Measurements from ENCODE around the gene MARK2. TPM values are rescaled to one million over a fixed set of nuclear protein-coding genes. Genes with fewer than 3 reads are reported as not detected.
A peak's percentile ranks its signal among the peaks of the same experiment; 100 is the strongest.

The MARK2 gene
- total RNA-seq, 6 experiments from 2014 or later = 26.4 to 29.9 (median 27.9) TPM

DNA sequence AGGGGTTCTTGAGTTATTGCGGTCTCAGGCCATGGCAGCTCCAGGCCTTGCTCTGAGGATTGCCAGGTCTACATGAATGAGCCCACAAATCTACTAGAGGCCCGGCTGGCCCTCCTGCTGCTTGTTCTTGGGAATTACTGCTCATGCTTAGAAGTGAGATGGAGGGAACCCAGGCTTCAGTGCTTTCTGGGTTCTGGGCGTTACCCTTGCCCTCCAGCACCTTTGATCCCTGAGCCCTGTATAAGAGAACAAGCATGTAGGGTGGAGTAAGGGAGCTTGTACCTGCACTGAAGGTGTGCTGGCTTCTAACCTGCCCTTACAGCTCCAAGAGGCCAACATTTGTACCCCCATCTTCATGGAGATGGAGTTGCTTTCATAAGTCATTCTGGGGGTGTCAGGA is 103.9 kb downstream of the MARK2 start:
- no peaks in the 10 kb centered on the region for H3K9me3 Mint-ChIP-seq

DNA sequence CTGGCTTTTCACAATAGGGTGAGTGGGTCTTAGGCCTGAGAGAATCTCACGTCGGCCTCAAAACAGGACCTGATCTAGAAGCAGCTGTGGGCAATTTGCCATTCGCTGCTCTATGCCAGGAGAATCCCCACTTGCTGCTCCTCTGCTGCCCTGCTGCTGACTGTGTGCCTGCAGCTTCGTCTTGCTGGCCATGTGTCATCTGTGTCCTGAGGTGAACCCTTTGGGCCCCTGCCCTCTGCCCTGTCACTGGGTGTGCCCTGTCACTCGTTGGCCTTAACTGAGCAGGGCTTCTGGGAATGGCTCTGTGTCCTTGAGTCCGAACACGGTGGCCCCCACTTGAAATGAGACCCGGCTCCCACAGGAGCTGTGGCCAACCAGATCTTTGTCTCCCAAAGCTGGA is 106.1 kb downstream of the MARK2 start:
- Mint-ChIP-seq H3K27me3 (ENCODE audit: insufficient read depth) (peaks cover 2% of the 10 kb centered on the region; the same call in 1 of the 2 replicates), H3K27ac (peak overlapping the region; percentile 58; the same call in 1 of the 2 replicates), H3K36me3 (ENCODE audit: low read depth) (peaks cover 9% of the 10 kb centered on the region; the same call in 1 of the 2 replicates), H3K9me3 (no peaks in the 10 kb centered on the region), H3K4me1 (ENCODE audit: low read depth) (peaks cover 40% of the 10 kb centered on the region), H3K4me3 (no peak overlapping the region; the same call in 1 of the 2 replicates)
- TF ChIP-seq, protein P1, sequence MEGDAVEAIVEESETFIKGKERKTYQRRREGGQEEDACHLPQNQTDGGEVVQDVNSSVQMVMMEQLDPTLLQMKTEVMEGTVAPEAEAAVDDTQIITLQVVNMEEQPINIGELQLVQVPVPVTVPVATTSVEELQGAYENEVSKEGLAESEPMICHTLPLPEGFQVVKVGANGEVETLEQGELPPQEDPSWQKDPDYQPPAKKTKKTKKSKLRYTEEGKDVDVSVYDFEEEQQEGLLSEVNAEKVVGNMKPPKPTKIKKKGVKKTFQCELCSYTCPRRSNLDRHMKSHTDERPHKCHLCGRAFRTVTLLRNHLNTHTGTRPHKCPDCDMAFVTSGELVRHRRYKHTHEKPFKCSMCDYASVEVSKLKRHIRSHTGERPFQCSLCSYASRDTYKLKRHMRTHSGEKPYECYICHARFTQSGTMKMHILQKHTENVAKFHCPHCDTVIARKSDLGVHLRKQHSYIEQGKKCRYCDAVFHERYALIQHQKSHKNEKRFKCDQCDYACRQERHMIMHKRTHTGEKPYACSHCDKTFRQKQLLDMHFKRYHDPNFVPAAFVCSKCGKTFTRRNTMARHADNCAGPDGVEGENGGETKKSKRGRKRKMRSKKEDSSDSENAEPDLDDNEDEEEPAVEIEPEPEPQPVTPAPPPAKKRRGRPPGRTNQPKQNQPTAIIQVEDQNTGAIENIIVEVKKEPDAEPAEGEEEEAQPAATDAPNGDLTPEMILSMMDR (IDR thresholded peaks at IDR 0.05) = no peak
- DNase-seq = no peak

More for the DNA sequence above, 103.9 kb downstream of the MARK2 start:
- no peak overlapping the region for H3K4me3 Mint-ChIP-seq
- TF ChIP-seq, protein P1 (IDR thresholded peaks at IDR 0.05) = no peak
- no peak overlapping the region for H3K27ac Mint-ChIP-seq
- no peak for DNase-seq
- H3K36me3 Mint-ChIP-seq (ENCODE audit: low read depth) = peaks cover 9% of the 10 kb centered on the region; the same call in 1 of the 2 replicates
- H3K4me1 Mint-ChIP-seq (ENCODE audit: low read depth) = peaks cover 52% of the 10 kb centered on the region
- peaks cover 2% of the 10 kb centered on the region; the same call in 1 of the 2 replicates for H3K27me3 Mint-ChIP-seq (ENCODE audit: insufficient read depth)

DNA sequence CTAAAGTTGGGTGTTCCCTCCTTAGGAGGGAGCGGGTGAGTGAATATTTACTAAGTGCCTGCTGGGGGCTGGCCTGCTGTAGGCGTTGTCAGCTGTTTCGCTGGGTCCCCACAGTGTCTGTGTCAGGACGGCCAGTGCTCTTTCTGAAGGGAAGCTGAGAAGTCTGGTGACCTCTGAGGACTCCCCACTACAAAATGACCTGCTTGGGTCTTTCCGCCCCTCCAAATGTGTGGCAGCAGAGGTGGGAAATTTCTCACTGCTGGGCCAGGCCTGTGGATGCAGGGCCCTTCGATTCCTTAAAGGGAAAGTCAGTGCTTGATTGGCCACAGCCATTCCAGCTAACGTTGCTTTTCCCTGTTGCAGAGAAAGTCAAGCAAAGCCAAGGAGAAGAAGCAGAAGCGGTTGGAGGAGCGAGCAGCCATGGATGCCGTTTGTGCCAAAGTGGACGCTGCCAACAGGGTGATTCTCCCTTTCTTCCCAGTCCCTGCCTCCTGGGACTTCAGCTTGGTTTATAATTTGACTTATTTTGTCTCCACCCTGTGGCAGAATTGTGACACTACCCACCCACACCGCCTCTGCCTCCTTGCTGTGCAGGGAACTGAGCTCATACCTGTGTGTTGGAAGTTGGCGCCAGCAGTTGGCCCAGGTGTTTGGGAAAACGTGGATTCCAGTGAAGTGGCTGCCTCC is 106.7 kb downstream of the MARK2 start:
- H3K4me1 Mint-ChIP-seq (ENCODE audit: low read depth) = peaks cover 34% of the 10 kb centered on the region
- H3K27me3 Mint-ChIP-seq (ENCODE audit: insufficient read depth) = peaks cover 2% of the 10 kb centered on the region; the same call in 1 of the 2 replicates
- peak overlapping the region; percentile 58 for H3K27ac Mint-ChIP-seq
- TF ChIP-seq, protein P1 (IDR thresholded peaks at IDR 0.05) = peak; percentile 87
- peaks cover 9% of the 10 kb centered on the region; the same call in 1 of the 2 replicates for H3K36me3 Mint-ChIP-seq (ENCODE audit: low read depth)
- H3K4me3 Mint-ChIP-seq = no peak overlapping the region; the same call in 1 of the 2 replicates
- DNase-seq = peak; percentile 62
- H3K9me3 Mint-ChIP-seq = no peaks in the 10 kb centered on the region

DNA sequence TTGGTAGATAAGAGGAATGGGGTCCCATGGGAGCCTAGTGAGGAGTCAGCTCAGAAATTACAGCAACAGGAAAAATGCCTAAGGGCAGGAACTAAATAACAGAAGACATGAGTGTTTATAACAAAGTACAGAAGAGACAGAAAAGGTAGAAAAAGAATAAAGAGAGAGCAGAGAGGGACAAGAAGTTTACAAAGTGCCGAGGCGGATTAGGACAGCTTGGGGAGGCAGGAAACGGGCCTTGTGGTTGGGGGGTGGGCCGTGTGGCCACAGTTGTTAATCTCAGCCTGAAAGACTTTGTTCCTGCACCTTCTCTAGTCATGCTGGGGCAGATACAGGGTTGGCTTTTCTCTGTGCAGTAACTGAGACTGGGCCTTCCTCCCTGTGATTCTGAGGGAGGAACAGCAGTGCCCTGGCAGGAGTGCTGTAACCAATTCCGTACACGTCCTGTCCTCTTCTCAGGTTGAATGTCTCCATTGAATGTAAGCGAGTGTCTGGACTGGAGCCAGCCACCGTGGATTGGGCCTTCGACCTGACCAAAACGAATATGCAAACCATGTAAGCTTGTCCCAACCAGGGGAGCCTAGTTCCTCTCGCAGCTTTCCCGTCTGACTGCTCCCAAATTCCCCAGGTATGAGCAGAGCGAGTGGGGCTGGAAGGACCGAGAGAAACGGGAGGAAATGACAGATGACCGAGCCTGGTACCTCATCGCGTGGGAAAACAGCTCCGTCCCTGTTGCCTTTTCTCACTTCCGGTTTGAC is 113.0 kb downstream of the MARK2 start:
- H3K27ac Mint-ChIP-seq = no peak overlapping the region; the same call in 1 of the 2 replicates
- no peaks in the 10 kb centered on the region; the same call in 1 of the 2 replicates for H3K27me3 Mint-ChIP-seq (ENCODE audit: insufficient read depth)
- peaks cover 4% of the 10 kb centered on the region; the same call in 1 of the 2 replicates for H3K36me3 Mint-ChIP-seq (ENCODE audit: low read depth)
- DNase-seq = no peak
- TF ChIP-seq, protein P1 (IDR thresholded peaks at IDR 0.05) = no peak
- no peaks in the 10 kb centered on the region for H3K9me3 Mint-ChIP-seq
- no peak overlapping the region for H3K4me3 Mint-ChIP-seq
- H3K4me1 Mint-ChIP-seq (ENCODE audit: low read depth) = no peaks in the 10 kb centered on the region

DNA sequence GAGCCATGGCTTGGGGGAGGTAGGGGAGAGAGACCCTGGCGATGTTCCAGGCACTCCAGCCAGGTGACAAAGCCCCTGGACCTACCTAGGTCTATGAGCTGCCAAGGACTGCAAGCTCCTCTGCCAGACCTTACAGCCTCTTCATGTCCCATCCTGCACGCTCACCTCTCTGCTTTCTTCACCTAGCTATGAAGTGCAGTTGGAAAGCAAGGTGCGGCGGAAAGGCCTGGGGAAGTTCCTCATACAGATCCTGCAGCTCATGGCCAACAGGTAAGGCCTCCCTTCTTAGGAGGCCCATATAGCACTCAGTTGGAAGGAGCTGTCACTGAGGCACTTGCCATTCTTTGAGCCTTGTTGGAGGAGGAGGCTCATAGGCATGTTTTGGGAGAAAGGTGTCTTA is 113.7 kb downstream of the MARK2 start:
- no peaks in the 10 kb centered on the region for H3K9me3 Mint-ChIP-seq
- no peaks in the 10 kb centered on the region; the same call in 1 of the 2 replicates for H3K27me3 Mint-ChIP-seq (ENCODE audit: insufficient read depth)
- DNase-seq = no peak
- H3K27ac Mint-ChIP-seq = no peak overlapping the region
- no peak overlapping the region for H3K4me3 Mint-ChIP-seq
- H3K36me3 Mint-ChIP-seq (ENCODE audit: low read depth) = peaks cover 4% of the 10 kb centered on the region; the same call in 1 of the 2 replicates
- TF ChIP-seq, protein P1 (IDR thresholded peaks at IDR 0.05) = no peak
- H3K4me1 Mint-ChIP-seq (ENCODE audit: low read depth) = no peaks in the 10 kb centered on the region
